ENCODE measurements around the gene ACAP3.

- no peak for TF ChIP-seq CTCF (IDR thresholded peaks at IDR 0.05 in 8 of 11, conservative IDR thresholded peaks at IDR 0.05 in 3 of 11)
- TF ChIP-seq POLR2A (IDR thresholded peaks at IDR 0.05): no peak
- no peak for TF ChIP-seq POLR2AphosphoS5 (IDR thresholded peaks at IDR 0.05)
These were observed 31.9 kb downstream of the ACAP3 start for GRCh38 chr1:1275836-1276235.
